GM19438 (cell line): Measurements from ENCODE around the gene ETV5.

Experiments
- ATAC-seq: cut with Tn5 transposase; IDR thresholded peaks from one replicate; pipeline ENCODE4 v1.9.1; 2021; ENCODE audit warnings: low read depth; ENCODE audit not compliant: unreplicated experiment

Gene ETV5

DNA sequence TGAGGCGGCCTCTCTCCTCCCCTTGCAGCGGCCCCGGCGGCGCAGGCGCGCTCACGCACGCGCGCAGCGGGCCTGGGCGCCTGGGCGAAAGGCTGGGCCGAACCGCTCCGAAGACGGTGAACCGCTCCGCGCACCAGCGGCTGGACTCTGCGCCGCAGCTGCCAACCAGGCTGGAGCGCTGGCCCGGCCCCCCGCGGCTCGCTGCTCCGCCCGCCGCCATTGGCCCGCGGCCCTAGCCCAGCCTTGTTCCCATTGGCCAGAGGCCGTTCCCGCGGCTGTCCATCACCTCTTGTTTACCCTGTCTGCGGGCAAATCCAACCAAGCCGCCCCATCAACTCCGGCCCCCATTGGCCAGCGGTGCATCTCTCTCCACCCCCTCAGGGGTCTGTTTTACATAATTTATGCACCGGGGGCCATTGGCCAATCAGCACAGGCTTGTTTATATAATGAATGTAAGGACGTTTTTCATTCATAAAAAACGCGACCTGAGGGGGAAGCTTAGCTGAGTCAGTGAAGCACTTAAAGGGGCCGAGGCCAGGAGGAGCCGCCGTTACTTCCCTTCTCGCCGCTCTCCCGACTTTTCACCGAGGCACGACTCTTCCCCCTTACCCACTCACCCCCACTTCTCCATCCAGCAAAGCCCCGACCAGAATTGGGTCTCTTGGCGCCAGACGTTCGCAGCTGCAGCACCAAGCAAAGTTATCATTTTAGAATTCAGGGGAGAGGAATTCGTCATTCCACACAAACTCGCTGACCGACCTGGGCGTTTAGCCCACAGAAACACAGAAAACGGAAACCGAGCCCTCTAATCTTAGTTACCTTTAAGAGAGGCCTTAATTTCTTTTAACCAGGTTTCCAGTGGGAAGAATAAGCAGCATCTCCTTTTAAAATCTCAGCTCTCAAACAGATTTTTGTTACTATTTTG is at the start of gene ETV5:
Gene ETV5 (minus strand): TSS at position 149 of the 925 bp plus-strand sequence. CDS start 3,221 bp downstream, outside the sequence.
- ATAC-seq: peak; percentile 91

DNA sequence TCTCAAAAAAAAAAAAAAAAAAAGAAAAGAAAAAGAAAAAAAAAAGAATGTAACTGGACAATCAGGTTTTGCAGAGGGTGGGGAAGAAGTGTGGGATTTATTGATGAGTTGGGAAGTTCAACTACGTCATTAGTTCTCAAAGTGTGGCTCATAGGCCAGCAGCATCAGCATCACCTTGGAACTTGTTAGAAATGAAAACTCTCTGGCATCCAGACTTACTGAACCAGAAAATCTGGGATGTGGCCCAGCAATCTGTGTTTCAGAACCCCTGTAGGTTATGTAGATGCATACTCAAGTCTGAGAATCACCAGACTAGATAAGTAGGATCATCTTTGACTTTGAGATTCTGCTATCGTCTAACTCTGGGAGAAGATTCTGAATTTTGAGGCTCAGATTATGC is 45.8 kb upstream of the ETV5 start:
- no peak for ATAC-seq

DNA sequence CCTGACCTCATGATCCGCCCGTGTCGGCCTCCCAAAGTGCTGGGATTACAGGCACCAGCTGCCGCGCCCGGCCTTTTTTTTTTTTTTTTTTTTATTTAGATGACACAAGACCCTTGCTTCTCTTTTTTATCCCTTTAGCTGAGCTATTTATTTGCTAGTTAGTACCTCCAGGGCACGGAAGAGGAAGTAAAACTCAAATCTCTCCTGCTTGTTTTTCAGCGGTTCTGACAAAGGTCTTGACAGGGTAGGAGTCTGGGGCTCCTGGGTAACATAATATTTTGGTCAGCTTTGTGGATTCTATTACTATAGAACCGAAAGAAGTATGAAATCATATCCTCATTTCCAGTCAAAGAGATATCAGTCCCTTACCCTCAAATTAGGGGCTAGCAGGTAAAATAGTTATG is 44.0 kb upstream of the ETV5 start:
- peak; percentile 92 for ATAC-seq

DNA sequence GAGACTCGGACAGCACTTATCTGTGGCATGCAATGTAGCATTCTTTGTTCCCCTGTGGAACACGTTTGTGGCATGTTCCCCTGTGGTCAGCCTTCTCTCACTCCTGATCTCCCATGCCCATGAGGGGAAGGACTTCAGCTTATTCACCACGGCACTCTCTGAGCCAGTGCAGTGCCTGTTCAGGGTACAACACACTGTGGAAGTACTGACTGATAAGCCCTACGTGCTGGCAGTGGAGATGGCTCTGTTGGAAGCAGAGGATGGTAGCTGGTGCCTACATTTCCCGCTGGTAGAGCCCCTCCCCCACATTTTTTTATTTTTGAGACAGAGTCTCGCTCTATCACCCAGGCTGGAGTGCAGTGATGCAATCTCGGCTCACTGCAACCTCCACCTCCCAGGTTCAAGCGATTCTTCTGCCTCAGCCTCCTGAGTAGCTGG is 43.5 kb upstream of the ETV5 start:
- ATAC-seq: peak; percentile 29

DNA sequence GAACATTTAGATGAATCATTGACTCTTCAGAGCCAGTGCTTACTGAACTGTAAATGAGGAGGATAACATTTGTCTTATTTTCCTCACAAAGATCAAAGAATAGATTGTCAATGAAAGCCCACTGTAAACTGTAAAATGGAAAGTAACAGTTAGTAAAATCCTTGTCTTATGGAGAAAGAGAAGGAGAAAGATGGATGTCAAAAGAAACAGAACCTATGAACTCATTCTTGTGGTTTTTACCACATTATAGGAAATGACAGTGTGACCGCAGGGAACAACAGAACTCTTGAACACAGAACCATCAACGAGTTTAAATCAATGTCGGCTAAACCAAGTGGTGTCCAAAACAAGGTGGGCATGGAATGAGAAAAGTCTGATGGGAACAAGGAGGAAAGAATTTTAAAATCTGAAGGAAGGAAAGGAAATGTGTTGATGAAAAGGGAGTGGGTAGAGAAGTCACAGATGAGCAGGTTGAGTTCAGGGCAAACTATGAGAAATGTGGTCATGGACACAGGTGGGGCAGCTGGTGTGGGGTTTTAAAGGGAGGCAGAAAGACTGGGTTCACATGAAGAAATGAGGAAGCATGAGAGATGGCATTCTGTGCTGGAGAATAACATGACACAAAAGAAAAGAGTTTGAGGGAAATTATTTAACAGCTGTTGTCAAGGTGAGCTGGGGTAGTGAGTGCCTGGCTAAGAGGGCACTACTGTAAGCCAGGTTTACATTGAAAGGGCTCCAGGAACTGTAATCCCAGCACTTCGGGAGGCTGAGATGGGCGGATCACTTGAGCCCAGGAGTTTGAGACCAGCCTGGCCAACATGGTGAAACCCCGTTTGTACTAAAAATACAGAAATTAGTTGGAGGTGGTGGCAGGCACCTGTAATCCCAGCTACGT is 42.4 kb upstream of the ETV5 start:
- no peak for ATAC-seq

DNA sequence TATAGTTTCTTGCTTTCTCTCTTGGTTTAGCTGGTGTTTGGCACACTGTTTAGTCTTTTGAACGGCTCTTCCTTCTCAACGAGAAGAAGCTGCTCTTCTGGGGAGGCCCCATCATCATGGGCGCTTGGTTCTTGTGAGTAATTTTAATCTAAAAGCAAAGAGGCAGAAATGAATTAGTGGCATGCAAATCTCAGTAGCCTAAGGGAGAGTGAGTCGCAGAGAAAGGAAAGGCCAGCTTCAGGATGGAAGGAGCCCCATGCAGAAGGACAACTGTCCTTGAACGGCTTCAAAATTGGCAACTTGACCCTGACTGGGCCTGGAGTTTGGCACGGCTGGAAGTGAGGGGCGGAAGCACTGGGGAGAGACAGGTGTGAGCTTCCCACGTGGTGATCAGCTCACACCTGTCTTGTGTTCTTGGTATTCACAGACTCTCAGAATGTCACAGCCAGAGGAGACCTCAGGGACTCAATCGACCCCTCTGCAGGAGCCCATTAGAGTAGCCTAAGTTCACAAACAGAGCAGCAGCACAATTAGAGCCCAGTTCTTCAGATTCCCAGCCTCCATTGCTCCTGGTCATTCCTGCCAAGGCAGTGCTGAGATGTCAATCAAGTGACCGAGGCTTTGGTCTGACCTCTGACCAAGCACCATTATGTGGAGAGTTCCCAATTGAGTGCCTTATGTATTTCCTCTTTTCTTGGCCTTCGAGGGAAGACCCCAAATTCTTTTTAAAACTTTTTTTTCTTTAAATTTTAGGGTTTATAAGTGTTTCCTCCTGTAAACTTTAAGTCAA is 41.3 kb upstream of the ETV5 start:
- no peak for ATAC-seq

DNA sequence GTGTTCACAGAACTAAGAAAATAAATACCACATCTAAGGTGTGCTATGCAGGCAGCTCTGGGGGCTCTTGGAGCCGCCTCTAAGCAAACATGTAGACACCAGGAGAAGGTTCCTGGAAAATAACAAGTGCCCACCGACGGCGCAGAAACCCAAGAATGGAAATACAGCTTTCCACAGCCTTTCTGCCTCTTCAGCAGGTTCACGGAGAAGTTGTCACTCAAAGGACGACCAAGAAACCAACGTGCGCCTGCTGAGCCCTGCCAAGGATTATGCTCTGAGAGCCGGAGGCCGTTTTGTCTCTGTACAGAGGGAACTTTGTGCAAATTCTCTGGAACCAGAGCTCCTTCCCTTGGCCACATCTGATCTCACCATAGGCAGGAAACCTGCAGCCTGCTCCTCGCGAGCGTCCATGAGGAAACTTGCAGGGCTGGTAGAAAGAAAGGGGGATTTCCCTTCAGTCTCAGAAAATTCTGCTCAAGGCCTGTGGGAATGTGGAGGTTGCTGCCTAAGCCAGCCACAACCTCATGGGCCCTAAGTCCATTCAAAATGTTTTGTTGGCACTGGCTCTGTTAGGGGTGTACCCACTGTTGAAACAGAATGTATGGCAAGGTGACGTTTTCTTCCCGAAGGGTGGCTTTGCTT is 40.6 kb upstream of the ETV5 start:
- no peak for ATAC-seq

DNA sequence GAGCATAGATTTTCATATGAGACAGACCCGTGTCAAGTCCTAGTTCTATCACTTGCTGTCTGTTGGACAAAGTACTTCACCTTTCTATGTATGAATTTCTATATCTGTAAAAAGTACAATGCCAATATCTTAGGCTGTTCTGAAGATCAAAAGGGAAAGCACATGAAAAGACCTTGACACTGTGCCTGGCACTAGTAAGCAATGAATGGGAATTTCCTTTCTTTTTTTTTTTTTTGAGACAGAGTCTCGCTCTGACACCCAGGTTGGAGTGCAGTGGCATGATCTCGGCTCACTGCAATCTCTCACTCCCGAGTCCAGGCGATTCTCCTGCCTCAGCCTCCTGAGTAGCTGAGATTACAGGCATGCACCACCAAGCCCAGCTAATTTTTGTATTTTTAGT is 35.4 kb upstream of the ETV5 start:
- ATAC-seq: no peak

DNA sequence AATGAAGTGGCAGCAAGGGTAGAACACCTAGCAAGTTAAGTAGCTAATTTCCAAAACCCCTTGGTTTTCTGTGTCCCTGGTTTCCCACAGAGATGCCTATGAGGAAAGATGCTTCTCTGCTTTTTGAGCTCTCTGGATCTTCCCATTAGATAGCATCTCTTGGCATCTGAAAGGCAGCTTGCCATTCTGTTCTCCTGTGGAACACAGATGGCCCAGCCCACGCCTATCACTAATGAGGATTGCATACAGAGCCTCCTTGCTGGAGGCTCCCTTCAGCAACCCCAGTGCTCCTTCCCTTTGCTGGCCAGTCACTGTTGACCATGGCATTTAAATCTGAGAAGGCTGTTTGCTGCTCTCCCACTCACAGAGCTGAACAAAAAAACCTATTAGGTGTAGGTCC is 34.4 kb upstream of the ETV5 start:
- no peak for ATAC-seq

DNA sequence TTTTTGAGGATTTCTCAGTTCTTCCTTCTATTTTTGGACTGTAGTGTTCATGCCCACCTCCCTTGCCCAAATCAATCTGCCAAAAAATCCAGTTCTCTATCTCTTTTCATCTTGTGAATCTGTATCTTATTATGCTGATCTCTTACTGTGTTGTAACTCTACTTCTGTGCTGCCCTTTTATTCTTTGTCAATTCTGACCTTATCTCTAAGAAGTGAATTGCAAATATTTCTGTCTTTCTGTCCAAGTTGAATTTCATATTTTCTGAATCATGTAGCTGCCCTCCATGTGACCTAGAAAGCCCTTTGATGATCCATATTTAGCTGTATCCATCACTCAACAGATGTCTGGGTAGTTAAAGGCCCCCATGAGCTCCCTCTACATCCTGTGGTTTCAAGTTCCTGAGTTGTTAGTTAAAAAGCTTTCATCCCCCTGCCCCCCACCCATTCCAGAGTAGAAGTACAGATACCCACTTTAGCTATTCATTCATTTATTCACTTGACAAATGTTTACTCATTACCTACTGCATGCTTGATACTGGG is 33.6 kb upstream of the ETV5 start:
- ATAC-seq: no peak

DNA sequence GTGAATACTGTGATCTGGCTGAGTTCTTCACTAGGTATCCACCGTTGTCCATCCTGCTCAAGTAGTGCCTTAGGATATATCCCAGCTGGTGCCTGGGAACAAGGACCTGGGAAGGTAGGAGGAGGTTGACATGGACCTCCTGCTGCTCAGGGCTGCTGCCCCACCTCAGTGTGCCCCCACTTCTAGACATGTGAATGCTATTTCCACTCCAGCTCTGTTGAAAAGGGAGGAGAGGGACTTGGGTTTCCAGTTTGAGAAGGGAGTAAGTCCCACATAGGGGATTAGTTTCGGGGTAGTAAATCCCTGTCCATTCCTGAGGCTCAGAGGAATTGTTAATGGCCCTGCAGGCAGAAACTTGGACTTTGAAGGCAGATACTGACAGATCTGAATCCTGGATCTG is 32.9 kb upstream of the ETV5 start:
- ATAC-seq: no peak

DNA sequence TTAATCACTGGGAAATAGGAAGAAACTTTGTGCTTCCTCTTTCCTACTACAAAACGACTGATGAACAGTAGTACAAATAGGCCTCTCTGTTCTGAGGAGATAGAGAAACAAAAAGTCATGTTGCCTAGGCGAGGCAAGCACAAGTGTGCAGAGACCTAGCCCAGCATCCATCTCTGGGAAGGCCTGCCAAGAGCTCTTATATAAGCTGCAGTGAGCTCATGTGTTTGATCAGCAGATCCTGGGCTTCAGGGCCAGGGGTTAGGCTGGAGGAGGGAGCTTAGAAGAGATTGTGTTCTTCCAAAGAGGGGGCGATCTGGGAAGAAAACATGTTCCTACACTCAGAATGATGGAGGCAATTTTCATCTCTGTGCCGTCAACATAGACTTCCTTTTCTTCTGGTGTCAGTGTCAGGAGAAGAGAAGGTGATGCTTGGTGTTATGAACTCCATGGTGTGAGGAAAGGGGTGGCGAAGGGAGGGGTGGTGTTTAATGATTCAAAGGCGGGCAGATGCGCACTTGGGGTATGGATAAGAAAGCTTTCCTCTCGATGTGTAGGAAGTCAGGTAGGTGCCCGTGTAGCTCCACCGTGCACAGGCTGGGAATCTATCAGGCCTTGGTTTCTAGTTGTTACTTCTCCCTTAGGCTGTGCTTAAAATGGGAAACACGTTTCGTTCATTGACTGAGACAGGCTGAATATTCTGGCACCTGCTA is 29.5 kb upstream of the ETV5 start:
- no peak for ATAC-seq

DNA sequence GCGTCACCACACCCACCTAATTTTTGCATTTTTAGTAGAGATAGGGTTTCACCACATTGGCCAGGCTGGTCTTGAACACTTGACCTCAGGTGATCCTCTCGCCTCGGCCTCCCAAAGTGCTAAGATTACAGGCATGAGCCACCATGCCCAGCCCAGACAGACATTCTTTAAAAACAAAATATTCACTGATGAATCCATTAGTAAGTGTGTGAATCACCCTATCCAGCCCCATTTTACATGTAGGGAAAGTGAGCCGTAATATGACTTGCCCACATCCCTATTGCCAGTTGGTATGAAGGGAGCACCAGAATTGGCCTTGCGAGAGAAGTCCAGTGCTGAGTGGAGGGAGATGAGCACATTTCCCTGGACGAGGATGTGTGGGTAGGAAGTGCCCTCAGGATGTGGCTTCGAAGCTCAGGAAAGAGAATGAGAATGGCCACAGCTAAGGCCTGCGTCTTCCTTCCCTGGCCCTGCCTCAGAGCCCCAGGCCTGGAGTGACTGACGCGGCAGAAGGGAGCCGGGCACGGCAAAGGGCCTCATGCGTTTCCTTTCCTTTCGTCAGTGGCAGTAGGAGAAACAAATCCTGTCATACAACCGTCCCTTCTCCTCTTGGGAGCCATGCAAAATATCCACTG is 28.3 kb upstream of the ETV5 start:
- ATAC-seq: no peak

DNA sequence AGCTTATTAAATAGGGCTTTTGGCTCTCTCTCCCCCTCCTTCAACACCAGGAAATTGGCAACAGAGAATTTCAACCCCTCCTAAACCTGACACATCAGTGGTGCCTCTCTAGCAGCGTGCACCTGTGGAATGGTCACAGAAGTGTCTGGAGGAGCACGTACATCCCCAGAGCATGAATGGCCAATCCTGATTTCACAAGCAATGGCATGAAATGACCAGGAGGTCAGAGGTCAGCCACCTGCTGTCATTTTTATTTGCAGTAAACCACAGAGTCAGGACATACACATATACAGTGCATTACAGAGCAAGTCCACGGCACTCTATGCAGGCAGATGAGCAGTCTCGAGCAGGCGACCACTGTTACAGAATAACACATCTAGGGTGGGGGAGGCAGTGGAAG is 25.1 kb upstream of the ETV5 start:
- ATAC-seq: no peak

DNA sequence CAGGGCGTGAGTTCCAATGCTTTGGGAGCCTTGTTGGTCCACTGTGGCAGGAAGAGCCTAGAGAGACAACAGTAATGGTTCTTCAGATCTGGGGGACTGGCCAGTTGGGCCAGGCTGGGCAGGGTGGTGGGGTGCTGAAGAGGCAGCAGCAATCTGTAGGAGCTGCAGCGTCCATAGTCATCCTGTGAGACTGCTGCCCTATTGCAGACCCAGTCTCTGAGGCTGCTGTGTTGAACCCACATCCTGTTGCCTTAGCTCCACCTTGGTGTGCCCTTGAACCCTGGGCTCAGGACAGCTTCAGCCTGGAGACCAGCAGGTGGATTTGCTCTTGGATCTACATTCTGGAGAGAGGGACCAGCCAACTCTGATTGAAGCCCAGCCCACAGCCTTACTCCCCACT is 23.6 kb upstream of the ETV5 start:
- ATAC-seq: no peak

DNA sequence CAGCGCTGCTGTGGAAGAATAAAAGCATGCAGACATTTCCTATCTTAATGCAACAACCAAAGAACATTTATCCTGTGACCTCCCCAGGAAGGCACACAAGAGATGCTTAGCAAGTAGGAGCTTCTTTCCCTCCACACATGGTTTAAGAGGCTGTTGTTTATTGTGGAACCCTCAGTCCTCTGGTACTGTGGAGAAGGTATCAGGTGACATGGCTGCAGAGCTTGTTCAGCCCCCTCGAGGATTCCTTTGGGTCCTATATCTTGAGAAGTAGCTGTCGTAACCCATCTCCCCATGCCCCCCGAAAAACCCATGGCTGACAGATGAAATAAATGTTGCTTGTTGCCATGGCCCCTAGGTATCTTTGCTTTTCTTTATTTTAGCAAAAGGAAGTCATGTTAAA is 20.3 kb upstream of the ETV5 start:
- ATAC-seq: no peak

DNA sequence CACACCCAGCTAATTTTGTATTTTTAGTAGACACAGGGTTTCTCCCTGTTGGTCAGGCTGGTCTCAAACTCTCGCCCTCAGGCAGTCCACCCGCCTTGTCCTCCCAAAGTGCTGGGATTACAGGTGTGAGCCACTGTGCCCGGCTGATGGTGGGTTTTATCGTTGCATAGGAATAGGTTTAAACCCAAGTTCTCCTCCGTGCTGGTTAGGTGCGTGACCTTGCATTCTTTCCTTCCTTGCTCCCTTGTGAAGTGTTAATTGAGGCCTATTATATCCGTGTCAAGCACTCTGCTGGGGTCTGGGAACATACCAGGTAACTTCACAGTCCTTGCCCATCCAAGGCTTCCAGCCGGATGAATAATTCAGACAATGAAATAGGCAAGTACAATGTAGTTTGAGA is 19.3 kb upstream of the ETV5 start:
- no peak for ATAC-seq

DNA sequence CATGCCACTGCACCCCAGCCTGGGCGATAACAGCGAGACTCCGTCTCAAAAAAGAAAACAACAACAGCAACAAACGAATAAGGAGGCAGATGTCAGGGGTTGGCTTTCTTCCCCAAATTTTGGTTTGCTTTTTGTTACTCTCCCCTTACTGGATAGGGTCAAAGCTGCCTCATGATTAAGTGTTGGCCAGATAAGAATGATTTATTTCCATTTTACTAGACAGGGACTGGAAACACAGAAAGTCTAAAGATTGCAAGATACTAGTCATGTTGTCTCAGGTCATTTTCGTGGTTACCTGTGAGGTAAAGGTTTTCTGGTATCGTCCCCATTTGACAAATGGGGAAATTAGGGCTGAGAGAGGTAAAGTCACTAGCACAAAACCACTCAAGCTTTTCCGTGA is 18.6 kb upstream of the ETV5 start:
- ATAC-seq: no peak

DNA sequence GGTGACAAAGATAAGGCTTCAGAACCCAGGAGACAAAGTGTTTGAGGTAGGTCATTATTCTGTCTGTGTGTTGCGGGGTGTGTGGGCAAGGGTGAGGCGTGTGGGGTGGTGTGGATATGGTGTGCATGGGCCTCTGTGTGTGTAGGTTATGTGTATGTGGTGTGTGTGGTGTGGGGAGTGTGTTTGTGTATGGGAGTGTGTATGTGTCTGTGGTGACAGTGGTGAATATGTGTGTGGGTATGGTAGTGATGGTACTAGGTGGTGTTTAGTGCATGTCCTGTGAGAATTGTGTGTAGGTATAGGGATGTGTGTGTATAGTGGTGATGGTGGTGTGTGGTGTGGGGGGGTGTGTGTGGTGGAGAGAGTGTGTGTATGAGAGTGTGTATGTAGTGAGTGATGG is 16.2 kb upstream of the ETV5 start:
- ATAC-seq: no peak
